OCI-LY7 (cell line): ENCODE data around the gene HSPB7.

ENCODE experiments used
- EZH2phosphoT487 ChIP-seq: fragments of 200-600 bp; sonication (generic); IDR thresholded peaks from 2 replicates; pipeline ENCODE4 v1.6.1; 2018; ENCODE audit warnings: low read depth, borderline replicate concordance, mild to moderate bottlenecking, mixed run types, antibody characterized with exemption, low read length, moderate library complexity, mixed read lengths
- TF ChIP-seq, protein P1 (sequence below): fragments of 200-600 bp; sonication (generic); conservative IDR thresholded peaks from 2 replicates; pipeline ENCODE4 v1.5.1; 2014; ENCODE audit warnings: mild to moderate bottlenecking, antibody characterized with exemption, low read length, moderate library complexity, mixed read lengths

DNA sequence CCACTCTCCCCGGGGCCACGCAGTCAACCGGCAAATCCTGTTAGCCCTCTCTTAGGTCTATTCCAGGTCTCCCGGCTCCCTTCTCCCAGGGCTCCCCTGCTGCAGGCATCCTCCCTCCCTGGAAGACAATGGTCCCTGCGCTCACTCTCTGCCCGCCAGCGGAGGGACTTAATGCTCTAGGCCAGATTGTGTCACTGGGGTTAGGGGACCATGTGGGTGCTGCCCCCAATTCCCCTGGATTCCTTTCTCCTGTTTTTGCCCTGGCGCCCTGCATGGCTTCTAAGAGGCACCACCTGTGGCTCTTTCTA lies 47.4 kb upstream of the HSPB7 start:
- TF ChIP-seq, protein P1, sequence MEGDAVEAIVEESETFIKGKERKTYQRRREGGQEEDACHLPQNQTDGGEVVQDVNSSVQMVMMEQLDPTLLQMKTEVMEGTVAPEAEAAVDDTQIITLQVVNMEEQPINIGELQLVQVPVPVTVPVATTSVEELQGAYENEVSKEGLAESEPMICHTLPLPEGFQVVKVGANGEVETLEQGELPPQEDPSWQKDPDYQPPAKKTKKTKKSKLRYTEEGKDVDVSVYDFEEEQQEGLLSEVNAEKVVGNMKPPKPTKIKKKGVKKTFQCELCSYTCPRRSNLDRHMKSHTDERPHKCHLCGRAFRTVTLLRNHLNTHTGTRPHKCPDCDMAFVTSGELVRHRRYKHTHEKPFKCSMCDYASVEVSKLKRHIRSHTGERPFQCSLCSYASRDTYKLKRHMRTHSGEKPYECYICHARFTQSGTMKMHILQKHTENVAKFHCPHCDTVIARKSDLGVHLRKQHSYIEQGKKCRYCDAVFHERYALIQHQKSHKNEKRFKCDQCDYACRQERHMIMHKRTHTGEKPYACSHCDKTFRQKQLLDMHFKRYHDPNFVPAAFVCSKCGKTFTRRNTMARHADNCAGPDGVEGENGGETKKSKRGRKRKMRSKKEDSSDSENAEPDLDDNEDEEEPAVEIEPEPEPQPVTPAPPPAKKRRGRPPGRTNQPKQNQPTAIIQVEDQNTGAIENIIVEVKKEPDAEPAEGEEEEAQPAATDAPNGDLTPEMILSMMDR, result no peak
- no peak for TF ChIP-seq EZH2phosphoT487
